ENCODE data around the gene ARCN1.

GRCh38 chr11:118608360-118609227 is 36.4 kb downstream of the ARCN1 start:
- no peak for TF ChIP-seq CTCF (IDR thresholded peaks at IDR 0.05; ENCODE audit: borderline replicate concordance, extremely low read depth, low read length, poor library complexity, severe bottlenecking)
- no peak for TF ChIP-seq EZH2 (IDR thresholded peaks at IDR 0.05; ENCODE audit: borderline replicate concordance, low read depth, low read length, severe bottlenecking)

All from DND-41 (cell line).